Putamen (tissue), 1 donor: ENCODE results near the gene ZNF500.
A peak's percentile ranks its signal among the peaks of the same experiment; 100 is the strongest.

Experiments
- DNase-seq: peaks from one replicate; pipeline ENCODE4 v3.0.0-alpha.2; 2016; ENCODE audit warnings: low spot score

The ZNF500 gene

GRCh38 chr16:4772351-4772750 lies 5.4 kb upstream of the ZNF500 start:
- DNase-seq, result no peak

- no peak for DNase-seq
Measured at GRCh38 chr16:4771646-4772045, 4.7 kb upstream of the ZNF500 start.

GRCh38 chr16:4769306-4769638 lies 2.3 kb upstream of the ZNF500 start:
- DNase-seq, result no peak

GRCh38 chr16:4768549-4769305 lies 1.8 kb upstream of the ZNF500 start:
- DNase-seq, result peak; percentile 98

DNA sequence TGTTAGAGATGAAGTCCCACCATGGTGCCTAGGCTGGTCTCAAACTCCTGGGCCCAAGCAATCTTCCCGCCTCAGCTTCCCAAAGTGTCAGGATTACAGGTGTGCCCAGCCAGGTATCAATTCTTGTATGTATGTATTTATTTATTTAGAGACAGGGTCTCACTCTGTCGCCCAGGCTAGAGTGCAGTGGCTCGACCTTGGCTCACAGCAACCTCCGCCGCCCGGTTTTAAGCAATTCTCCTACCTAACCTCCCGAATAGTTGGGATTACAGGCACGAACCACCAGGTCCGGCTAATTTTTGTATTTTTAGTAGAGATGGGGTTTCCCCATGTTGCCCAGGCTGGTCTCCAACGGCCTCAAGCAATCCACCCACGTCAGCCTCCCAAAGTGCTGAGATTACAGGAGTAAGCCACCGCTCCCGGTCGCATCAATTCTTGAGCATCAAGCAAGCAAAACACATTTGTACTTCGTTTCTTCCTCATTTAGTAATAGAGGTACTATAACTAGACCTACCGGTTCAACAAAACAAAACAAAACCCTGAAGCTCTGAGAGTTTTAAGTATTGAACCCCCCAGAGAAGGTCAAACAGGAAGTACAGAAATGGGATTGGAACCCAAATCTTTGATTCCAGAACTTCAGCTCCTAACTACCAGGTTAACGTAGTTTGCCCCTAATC lies 1.0 kb upstream of the ZNF500 start:
- DNase-seq, result no peak

DNA sequence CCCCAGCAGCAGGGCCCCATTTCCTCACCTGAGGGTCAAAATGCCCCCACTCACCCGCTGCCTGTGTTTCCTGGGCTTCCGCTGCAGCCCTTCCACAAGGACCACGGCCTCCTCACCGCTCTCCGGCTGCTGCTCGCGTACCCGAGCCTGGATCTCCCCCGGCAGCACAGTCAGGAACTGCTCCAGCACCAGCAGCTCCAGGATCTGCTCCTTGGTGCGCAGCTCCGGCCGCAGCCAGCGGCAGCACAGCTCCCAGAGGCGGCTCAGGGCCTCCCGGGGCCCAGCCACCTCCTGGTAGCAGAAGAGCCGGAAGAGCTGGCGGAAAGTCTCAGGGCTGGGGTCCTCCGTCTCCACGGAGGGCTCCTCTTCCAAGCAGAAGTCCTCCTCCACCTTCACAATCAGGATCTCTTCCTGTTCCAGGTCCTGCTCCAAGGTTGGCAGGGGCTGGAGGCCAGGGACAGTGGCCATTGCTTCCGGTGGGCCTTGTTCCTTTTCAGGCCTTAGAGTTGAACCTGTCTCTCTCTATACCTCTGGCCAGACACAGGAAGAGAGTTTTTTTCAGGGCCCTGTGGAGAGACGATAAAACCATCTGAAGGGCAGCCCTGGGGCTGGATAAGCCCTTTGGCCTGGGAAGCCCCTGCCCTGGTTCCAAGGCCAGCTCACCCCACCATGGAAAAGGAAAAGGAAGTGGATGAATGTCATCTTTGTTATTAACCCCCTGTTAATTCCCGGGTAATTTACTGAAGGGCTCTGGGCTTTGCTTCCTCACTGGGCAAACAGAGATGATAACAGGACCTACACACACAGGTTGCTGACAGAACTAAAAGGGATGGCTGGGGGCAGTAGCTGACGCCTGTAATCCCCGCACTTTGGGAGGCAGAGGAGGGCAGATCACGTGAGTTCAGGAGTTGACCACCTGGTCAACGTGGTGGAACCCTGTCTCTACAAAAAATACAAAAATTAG lies 1.2 kb downstream of the ZNF500 start:
- no peak for DNase-seq

- DNase-seq, result no peak
Measured at GRCh38 chr16:4763791-4764190, 3.2 kb downstream of the ZNF500 start.

DNA sequence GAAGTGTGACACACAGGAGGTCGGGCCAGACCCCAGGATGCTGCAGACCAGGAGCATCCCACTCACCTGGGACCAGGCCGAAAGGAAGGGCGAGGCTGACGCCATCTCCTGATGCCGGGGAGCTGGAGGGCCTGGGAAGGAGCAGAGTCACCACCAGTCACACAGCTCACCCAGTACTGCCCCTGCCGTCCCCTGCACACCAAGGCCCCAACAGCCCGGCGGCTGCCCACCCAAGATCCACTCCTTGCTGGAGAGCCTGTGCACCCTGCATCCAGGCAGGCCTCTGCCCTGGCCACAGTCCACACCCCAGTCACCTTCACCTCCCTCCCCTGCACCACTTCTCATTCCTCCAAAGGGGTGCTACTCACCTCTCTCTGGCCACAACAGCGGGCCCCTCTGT lies 4.8 kb downstream of the ZNF500 start:
- no peak for DNase-seq

- DNase-seq, result no peak
Measured at GRCh38 chr16:4760221-4760910, 6.6 kb downstream of the ZNF500 start.

DNA sequence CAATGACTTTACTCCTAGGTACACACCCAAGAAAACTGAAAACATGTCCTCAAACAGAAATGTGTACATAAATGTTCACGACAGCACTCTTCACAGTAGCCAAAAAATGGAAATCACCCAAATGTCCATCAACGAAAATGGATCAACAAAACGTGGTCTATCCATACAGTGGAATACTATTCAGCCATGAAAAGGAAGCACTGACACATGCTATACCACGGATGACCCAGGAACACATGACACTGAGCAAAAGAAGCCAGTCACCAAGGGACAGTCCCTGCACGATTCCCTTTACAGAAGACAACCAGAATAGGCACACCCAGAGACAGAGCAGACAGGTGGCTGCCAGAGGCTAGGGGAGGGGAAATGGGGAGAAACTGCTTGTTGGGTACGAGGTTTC lies 11.3 kb downstream of the ZNF500 start:
- no peak for DNase-seq

DNA sequence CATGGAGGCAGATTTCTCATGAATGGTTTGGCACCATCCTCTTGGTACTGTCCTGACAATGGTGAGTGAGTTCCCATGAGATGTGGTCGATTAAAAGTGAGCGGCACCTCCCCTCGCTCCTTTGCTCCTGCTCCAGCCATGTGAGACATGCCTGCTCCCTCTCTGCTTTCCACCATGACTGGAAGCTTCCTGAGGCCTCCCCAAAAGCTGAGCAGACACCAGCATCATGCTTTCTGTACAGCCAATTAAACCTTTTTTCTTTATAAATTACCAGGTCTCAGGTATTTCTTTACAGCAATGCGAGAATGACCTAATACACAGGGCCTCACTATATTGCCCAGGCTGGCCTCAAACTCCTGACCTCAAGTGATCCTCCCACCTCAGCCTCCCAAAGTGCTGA lies 12.1 kb downstream of the ZNF500 start:
- DNase-seq, result no peak

- no peak for DNase-seq
Measured at GRCh38 chr16:4753227-4753626, 13.7 kb downstream of the ZNF500 start.

DNA sequence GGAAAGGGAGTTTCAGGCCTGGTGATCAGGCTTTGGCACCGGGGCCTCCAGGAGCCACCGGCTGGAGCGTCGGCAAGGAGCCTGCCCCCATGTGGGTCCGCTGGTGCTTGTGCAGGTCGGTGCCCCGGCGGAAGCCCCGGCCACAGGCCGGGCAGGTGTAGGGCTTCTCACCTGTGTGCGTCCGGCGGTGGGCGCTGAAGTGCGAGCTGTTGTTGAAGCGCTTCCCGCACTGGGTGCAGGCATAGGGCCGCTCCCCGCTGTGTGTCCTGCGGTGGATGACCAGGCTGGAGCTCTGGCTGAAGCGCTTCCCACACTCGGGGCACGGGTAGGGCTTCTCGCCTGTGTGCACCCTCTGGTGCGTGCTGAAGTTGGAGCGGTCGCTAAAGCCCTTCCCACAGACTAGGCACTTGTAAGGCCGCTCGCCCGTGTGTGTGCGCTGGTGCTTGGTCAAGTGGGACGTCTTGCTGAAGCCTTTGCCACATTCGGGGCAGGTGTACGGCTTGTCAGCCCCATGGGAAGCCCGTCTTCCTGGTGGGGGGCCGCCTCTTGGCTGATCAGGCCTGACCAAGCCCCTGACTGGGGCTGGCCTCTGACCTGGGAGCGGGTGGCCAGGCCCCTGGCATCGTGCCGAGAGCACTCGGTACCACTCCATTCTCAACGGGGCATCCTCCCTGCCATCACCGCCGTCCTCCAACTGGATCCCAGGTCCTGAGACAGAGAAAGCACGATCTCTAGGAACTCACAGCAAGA lies 14.4 kb downstream of the ZNF500 start:
- no peak for DNase-seq

DNA sequence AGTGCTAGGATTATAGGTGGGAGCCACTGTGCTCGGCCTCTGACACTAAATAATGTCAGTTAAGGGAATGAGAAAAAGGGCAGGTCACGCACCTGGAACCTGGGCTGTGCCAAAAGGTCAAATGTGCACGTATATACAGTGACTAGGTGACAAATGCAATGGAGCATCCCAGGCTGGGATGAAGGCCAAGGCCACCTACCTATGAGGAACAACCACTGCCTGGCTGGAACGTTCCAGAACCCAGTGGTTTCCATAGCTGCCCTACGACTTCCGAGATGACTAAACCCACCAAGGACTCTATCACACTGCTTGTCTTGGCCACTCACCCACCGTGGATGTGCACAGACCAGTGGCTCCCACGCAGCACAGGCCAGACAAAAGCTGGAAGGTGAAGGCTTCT lies 16.1 kb downstream of the ZNF500 start:
- no peak for DNase-seq

DNA sequence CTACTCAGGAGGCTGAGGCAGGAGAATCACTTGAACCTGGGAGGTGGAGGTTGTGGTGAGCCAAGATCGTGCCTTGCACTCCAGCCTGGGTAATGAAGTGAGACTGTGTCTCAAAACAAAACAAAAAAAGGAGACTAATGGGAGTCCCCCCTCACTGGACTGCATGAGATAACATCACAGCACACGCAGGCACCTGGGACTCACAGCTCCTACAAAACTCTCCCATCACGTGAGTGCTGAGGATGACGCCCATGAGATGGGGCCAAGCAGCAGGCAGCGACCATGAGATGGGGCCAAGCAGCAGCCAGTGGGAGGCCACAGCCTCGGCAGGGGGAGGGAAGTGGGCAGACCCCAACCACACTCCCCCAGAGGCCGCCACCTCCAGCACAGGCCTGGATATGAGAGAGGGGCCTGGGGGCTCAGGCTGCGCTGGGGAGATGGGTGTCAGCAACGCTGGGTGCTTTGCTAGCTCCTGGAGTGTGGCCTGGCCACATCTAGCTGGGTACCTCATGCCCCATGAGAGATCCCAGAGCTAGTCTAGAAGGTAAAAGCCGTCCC lies 17.2 kb downstream of the ZNF500 start:
- DNase-seq, result no peak

- DNase-seq, result no peak
Measured at GRCh38 chr16:4748682-4749411, 18.1 kb downstream of the ZNF500 start.

- peak; percentile 54 for DNase-seq
Measured at GRCh38 chr16:4747906-4748681, 18.9 kb downstream of the ZNF500 start.

- DNase-seq, result peak; percentile 24
Measured at GRCh38 chr16:4746991-4747574, 19.9 kb downstream of the ZNF500 start.

GRCh38 chr16:4746215-4746614 lies 20.7 kb downstream of the ZNF500 start:
- no peak for DNase-seq
